HepG2 (cell line): ENCODE results near the gene CD164L2. TPM values are rescaled to one million over a fixed set of nuclear protein-coding genes. Genes with fewer than 3 reads are reported as not detected.

Experiments
- AKAP8 ChIP-seq: sonication (generic); formaldehyde crosslinking; IDR thresholded peaks from 2 replicates; pipeline ENCODE4 v1.5.1; 2020; ENCODE audit warnings: mild to moderate bottlenecking, missing genetic modification reagents
- DPF2 ChIP-seq: sonication (generic); formaldehyde crosslinking; IDR thresholded peaks from 2 replicates; pipeline ENCODE4 v1.4.0; 2020; ENCODE audit warnings: mild to moderate bottlenecking, low read depth, missing genetic modification reagents, borderline replicate concordance
- EP300 ChIP-seq, 3 experiments: sonication (generic) in 1 of 3; formaldehyde crosslinking in 1 of 3; IDR thresholded peaks; 2 replicates each; pipeline versions ENCODE4 v1.5.1 to v1.6.1; 2011 to 2020; ENCODE audit warnings: low read depth in 2 of 3, low read length in 2 of 3, borderline replicate concordance in 1 of 3, improper control_type of control experiment in 1 of 3, mild to moderate bottlenecking in 1 of 3, missing genetic modification reagents in 1 of 3, moderate library complexity in 1 of 3
- MZF1 ChIP-seq: sonication (generic); formaldehyde crosslinking; IDR thresholded peaks from 2 replicates; pipeline ENCODE4 v1.8.1; 2023; ENCODE audit warnings: mild to moderate bottlenecking, missing genetic modification reagents, borderline replicate concordance
- NFRKB ChIP-seq: fragments of 450-650 bp; IDR thresholded peaks from 2 replicates; pipeline ENCODE4 v1.6.1; 2017
- NR2C2 ChIP-seq: sonication (generic); formaldehyde crosslinking; IDR thresholded peaks from 2 replicates; pipeline ENCODE4 v1.4.0; 2020; ENCODE audit warnings: missing genetic modification reagents, mild to moderate bottlenecking, moderate library complexity, borderline replicate concordance
- PITX1 ChIP-seq: sonication (generic); formaldehyde crosslinking; IDR thresholded peaks from 2 replicates; pipeline ENCODE4 v1.5.1; 2020; ENCODE audit warnings: mild to moderate bottlenecking, missing genetic modification reagents
- SIX4 ChIP-seq: sonication (generic); formaldehyde crosslinking; IDR thresholded peaks from 2 replicates; pipeline ENCODE4 v1.4.0; 2020; ENCODE audit warnings: missing genetic modification reagents
- ZFP37 ChIP-seq: sonication (generic); formaldehyde crosslinking; IDR thresholded peaks from 2 replicates; pipeline ENCODE4 v1.4.0; 2020; ENCODE audit warnings: missing genetic modification reagents, borderline replicate concordance
- ZNF235 ChIP-seq: sonication (generic); formaldehyde crosslinking; IDR thresholded peaks from 2 replicates; pipeline ENCODE4 v1.8.1; 2023; ENCODE audit warnings: mild to moderate bottlenecking, missing genetic modification reagents, borderline replicate concordance
- ZNF331 ChIP-seq: sonication (generic); formaldehyde crosslinking; IDR thresholded peaks from 2 replicates; pipeline ENCODE4 v1.4.0; 2020; ENCODE audit warnings: missing genetic modification reagents
- ZNF761 ChIP-seq: sonication (generic); formaldehyde crosslinking; conservative IDR thresholded peaks from 2 replicates; pipeline ENCODE4 v1.4.0; 2020; ENCODE audit warnings: mild to moderate bottlenecking, missing genetic modification reagents
- ZNF800 ChIP-seq: sonication (generic); formaldehyde crosslinking; IDR thresholded peaks from 2 replicates; pipeline ENCODE4 v1.4.0; 2020; ENCODE audit warnings: missing genetic modification reagents
- polyA plus RNA-seq, 8 experiments: library from polyadenylated mRNA; depleted of rRNA in 3 of 8; stranded (reverse) in 7 of 8; unstranded in 1 of 8; fragments of >200 nt; fragmentation: Illumina TruSeq in 4 of 8; extraction: Trizol in 4 of 8; gene quantifications; 2 replicates each; pipeline versions ENCODE4 v1.2.1 to v1.2.3, GENCODE V29; 2011 to 2016; ENCODE audit warnings: low read depth in 4 of 8, missing spikeins in 1 of 8, mixed read lengths in 1 of 8; ENCODE audit not compliant: insufficient read depth in 1 of 8
- total RNA-seq, 5 experiments: library from RNA; depleted of rRNA; stranded (reverse); fragments of >200 nt; fragmentation: Illumina TruSeq; extraction: Trizol; gene quantifications; 2 replicates each; pipeline ENCODE4 v1.2.3, GENCODE V29; 2016; ENCODE audit warnings: low read depth in 1 of 5
- TF ChIP-seq, protein P1 (sequence below): sonication (generic); formaldehyde crosslinking; IDR thresholded peaks from 2 replicates; pipeline ENCODE4 v1.4.0; 2020; ENCODE audit warnings: mild to moderate bottlenecking, missing genetic modification reagents, borderline replicate concordance
- TF ChIP-seq, protein P2 (sequence below): sonication (generic); formaldehyde crosslinking; IDR thresholded peaks from 2 replicates; pipeline ENCODE4; 2020; ENCODE audit warnings: missing genetic modification reagents, mild to moderate bottlenecking, borderline replicate concordance

CD164L2 gene
- total and polyA plus RNA-seq, 2 of the 13 experiments (the other 11 are each of a cell fraction or from before 2014, with no cell fraction given) = not detected

DNA sequence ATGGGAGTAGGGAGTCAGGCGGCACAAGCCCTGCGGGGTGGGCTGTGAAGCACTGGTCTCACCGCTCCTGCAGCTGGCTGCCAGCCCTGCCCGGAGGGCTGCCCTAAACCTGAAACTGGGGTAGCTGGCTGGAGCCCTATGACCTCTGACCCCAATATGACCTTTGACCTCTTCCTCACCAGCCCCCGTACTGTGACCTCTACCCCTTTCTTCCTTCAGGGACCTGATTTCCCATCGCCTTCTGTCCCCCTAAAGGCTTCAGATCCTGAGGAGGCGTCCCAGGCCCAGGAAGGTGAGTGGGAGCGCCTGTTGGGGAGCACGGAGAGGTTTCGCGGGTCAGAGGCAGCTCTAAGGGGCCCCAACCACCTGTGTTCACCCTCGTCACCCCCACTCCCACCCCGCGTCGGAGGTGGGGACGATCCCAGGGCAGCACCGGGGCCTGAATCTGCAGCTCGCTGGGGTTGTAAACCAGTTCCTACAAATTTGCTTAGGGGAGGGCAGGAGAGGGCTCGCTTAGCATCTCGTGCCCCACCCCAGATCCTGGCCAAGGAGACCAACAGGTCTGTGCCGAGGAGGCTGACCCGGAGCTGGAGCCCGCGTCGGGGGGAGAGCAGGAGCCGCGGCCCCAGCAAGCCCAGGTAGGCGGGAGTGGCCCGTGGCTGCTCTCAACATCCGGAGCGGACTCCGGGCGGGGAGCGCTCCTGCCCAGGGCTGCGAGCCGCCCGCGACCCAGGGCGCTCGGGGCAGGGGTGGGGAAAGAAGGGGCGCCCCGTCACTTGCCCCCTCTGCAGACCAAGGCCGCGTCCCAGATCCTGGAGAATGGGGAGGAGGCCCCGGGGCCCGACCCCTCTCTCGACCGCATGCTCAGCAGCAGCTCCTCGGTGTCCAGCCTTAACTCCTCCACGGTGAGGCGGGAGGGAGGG is 34.0 kb downstream of the CD164L2 start (continued):
- TF ChIP-seq MZF1 (CRISPR knock-in tag) = no peak
- TF ChIP-seq ZFP37 (CRISPR knock-in tag) = no peak
- TF ChIP-seq ZNF235 (CRISPR knock-in tag) = peak; percentile 67; the same call in 1 of the 2 replicates
- TF ChIP-seq PITX1 (CRISPR knock-in tag) = peak; percentile 16; the same call in 1 of the 2 replicates
- no peak for TF ChIP-seq SIX4 (CRISPR knock-in tag)
- no peak for TF ChIP-seq ZNF800 (CRISPR knock-in tag)
- no peak for TF ChIP-seq EP300 (IDR thresholded peaks at IDR 0.05; ENCODE audit: low read depth in 2 of 2, low read length in 2 of 2)
- TF ChIP-seq EP300 (CRISPR knock-in tag; IDR thresholded peaks at IDR 0.05; ENCODE audit: borderline replicate concordance) = no peak
- TF ChIP-seq, protein P1, sequence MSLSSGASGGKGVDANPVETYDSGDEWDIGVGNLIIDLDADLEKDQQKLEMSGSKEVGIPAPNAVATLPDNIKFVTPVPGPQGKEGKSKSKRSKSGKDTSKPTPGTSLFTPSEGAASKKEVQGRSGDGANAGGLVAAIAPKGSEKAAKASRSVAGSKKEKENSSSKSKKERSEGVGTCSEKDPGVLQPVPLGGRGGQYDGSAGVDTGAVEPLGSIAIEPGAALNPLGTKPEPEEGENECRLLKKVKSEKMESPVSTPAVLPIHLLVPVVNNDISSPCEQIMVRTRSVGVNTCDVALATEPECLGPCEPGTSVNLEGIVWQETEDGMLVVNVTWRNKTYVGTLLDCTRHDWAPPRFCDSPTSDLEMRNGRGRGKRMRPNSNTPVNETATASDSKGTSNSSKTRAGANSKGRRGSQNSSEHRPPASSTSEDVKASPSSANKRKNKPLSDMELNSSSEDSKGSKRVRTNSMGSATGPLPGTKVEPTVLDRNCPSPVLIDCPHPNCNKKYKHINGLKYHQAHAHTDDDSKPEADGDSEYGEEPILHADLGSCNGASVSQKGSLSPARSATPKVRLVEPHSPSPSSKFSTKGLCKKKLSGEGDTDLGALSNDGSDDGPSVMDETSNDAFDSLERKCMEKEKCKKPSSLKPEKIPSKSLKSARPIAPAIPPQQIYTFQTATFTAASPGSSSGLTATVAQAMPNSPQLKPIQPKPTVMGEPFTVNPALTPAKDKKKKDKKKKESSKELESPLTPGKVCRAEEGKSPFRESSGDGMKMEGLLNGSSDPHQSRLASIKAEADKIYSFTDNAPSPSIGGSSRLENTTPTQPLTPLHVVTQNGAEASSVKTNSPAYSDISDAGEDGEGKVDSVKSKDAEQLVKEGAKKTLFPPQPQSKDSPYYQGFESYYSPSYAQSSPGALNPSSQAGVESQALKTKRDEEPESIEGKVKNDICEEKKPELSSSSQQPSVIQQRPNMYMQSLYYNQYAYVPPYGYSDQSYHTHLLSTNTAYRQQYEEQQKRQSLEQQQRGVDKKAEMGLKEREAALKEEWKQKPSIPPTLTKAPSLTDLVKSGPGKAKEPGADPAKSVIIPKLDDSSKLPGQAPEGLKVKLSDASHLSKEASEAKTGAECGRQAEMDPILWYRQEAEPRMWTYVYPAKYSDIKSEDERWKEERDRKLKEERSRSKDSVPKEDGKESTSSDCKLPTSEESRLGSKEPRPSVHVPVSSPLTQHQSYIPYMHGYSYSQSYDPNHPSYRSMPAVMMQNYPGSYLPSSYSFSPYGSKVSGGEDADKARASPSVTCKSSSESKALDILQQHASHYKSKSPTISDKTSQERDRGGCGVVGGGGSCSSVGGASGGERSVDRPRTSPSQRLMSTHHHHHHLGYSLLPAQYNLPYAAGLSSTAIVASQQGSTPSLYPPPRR (CRISPR knock-in tag) = no peak
- TF ChIP-seq DPF2 (CRISPR knock-in tag) = no peak
- TF ChIP-seq ZNF761 (CRISPR knock-in tag) = 0 out of 2 replicates have a peak, but pooled peaks have one; percentile 39
- TF ChIP-seq NR2C2 (CRISPR knock-in tag) = peak; percentile 90
- 0 out of 2 replicates have a peak, but pooled peaks have one; percentile 54 for TF ChIP-seq AKAP8 (CRISPR knock-in tag)
- no peak for TF ChIP-seq NFRKB
- TF ChIP-seq ZNF331 (CRISPR knock-in tag) = no peak
- TF ChIP-seq, protein P2, sequence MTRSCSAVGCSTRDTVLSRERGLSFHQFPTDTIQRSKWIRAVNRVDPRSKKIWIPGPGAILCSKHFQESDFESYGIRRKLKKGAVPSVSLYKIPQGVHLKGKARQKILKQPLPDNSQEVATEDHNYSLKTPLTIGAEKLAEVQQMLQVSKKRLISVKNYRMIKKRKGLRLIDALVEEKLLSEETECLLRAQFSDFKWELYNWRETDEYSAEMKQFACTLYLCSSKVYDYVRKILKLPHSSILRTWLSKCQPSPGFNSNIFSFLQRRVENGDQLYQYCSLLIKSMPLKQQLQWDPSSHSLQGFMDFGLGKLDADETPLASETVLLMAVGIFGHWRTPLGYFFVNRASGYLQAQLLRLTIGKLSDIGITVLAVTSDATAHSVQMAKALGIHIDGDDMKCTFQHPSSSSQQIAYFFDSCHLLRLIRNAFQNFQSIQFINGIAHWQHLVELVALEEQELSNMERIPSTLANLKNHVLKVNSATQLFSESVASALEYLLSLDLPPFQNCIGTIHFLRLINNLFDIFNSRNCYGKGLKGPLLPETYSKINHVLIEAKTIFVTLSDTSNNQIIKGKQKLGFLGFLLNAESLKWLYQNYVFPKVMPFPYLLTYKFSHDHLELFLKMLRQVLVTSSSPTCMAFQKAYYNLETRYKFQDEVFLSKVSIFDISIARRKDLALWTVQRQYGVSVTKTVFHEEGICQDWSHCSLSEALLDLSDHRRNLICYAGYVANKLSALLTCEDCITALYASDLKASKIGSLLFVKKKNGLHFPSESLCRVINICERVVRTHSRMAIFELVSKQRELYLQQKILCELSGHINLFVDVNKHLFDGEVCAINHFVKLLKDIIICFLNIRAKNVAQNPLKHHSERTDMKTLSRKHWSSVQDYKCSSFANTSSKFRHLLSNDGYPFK (CRISPR knock-in tag) = no peak; the same call in 1 of the 2 replicates
